Activated CD8-positive, alpha-beta T cell treated with anti-CD3 and anti-CD28 coated beads, Interleukin-2, amount 10 ng/mL, durations not matched to agents 7 days and 5 days (primary cell): ENCODE results near the gene FGFR3. TPM values are rescaled to one million over a fixed set of nuclear protein-coding genes. Genes with fewer than 3 reads are reported as not detected.

Source experiments
- ATAC-seq: fragments of 150-1000 bp; cut with Tn5 transposase; one replicate; pipeline ENCODE4 v1.10.0; 2021; ENCODE audit warnings: moderate library complexity
- CTCF ChIA-PET: fragments of 350-600 bp; sonication (Branson Sonifier 250); formaldehyde crosslinking; loops from one replicate; lab custom pipeline; 2021; ENCODE audit warnings: antibody characterized with exemption; lab: Charles Lee
- POLR2A ChIA-PET: fragments of 350-600 bp; sonication (Branson Sonifier 250); formaldehyde crosslinking; loops from one replicate; lab custom pipeline; 2021; ENCODE audit warnings: antibody characterized with exemption; lab: Charles Lee
- DNase-seq: peaks from one replicate; pipeline ENCODE4 v3.0.0-alpha.2; 2020
- H3K27ac Mint-ChIP-seq: one replicate; pipeline ENCODE4 v1.8.0; 2021; ENCODE audit warnings: mild to moderate bottlenecking, mixed read lengths
- H3K27me3 Mint-ChIP-seq: one replicate; pipeline ENCODE4 v1.8.0; 2021; ENCODE audit warnings: low read depth, mixed read lengths
- H3K36me3 Mint-ChIP-seq: one replicate; pipeline ENCODE4 v1.8.0; 2021; ENCODE audit warnings: low read depth, mixed read lengths
- H3K4me1 Mint-ChIP-seq: one replicate; pipeline ENCODE4 v1.8.0; 2021; ENCODE audit warnings: low read depth, mixed read lengths
- H3K4me3 Mint-ChIP-seq: one replicate; pipeline ENCODE4 v1.8.0; 2021; ENCODE audit warnings: mild to moderate bottlenecking, mixed read lengths
- H3K9me3 Mint-ChIP-seq: one replicate; pipeline ENCODE4 v1.8.0; 2022; ENCODE audit warnings: mixed read lengths; ENCODE audit not compliant: insufficient read depth
- total RNA-seq, 2 experiments: library from RNA; stranded (reverse); gene quantifications; one replicate each; pipeline ENCODE4 v1.2.3, GENCODE V29; 2021

FGFR3 gene
- total RNA-seq, 2 experiments from 2014 or later, result 0.34 to 0.37 TPM

DNA sequence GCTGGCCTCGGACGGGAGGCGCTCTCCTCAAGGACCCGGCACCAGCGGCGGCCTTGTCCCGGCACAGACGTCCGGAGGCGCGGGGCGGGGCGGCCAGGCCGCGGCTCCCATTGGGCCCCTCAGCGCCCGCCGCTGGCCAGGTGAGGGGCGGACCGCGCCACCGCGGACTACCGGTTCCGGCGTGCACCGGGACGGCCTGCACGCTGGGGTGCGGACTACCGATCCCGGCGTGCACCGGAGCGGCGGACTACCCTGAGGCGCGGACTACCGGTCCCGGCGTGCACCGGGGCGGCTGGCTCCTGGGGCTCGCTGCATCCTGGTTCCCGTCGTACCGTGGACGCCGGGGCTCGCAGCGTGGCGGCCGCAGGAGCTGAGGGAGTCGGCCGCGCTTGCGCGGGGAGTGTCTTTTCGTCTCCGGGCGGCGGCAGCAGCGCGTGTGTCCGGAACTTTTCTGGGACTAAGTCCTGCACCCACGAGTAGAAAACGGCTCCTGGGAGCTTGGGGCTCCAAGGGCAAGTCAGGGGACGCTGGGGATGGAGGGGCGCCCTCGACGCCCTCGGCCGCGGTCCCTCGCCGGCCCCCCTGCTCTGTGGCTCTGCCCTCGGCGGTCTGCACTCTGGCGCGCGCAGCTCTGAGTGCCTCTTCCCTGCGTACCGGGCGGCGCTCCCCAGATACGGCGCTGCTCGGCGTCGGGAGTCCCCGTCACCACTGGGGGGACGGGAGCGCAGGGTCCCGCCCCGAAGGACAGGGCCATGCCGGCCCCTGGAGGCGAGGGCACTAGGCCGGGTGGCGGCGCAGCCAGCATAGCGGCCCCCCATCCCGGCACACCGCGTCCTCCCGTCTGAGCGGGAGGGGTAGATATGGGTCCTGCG is 63.2 kb downstream of the FGFR3 start, which contains the start of gene LETM1:
Gene LETM1, minus strand, starts transcription at position 86 of the 872 bp plus-strand sequence. CDS start 206 bp downstream, outside the sequence.
- ATAC-seq (peak; percentile 92), DNase-seq (peak; percentile 94)
- CTCF ChIA-PET, result interaction anchor here (1.6 to 2.3 kb wide), 2 partner anchors 14 to 43 kb away, joined by 6 to 16 read pairs; no protein-coding TSS in a partner anchor
- H3K9me3 Mint-ChIP-seq, result no peaks in the 10 kb centered on the region
- no peaks in the 10 kb centered on the region for H3K27me3 Mint-ChIP-seq
- peak within 1 kb of the TSS; percentile 81 for H3K4me3 Mint-ChIP-seq
- peaks cover 9% of the 10 kb centered on the region for H3K36me3 Mint-ChIP-seq
- H3K4me1 Mint-ChIP-seq, result peaks cover 50% of the 10 kb centered on the region
- H3K27ac Mint-ChIP-seq, result peak within 1 kb of the TSS; percentile 84
- POLR2A ChIA-PET, result interaction anchor here (1.5 to 3.4 kb wide), 5 partner anchors 10 to 134 kb away, joined by 5 to 29 read pairs (median 5); partner anchors contain the start of gene NSD2

DNA sequence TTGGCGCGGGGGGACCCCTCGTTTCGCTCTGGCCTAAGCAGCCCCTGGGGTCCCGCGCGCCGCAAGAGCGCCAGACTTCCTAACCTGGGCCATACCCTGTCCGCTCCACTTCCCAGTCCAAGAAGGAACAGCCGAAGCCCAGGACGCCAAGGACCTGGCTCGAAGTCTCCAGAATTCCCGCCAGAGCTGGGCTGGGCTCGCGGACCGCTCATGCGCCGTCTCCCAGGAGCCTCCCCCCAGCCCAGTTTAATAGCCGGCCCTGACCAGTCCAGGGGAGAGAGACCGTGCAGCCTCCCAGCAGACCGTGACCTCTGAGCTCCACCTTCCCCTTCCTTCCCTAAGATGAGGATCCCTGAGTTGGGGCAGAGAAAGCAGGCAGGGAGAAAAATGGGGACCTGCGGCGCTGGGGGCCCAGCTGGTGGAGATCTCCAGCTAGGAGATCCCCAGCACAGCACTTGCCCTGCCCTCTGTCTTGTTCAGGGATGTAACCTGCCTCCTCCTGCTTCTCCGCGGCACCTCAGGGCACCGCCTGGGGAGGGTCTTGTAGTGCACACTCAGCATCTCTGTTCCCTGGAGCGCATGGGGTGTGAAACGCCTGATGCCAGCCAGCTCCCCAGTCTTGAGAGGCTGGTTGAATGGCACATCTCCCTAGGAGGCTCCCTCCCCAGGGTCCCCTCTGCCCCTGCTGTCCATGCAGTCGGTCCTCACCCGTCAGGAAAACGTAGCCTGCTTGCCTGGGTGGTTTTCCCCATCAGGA is 64.0 kb downstream of the FGFR3 start:
- H3K4me1 Mint-ChIP-seq, result peaks cover 50% of the 10 kb centered on the region
- H3K36me3 Mint-ChIP-seq, result peaks cover 9% of the 10 kb centered on the region
- peak overlapping the region; percentile 81 for H3K4me3 Mint-ChIP-seq
- ATAC-seq, result no peak
- peak overlapping the region; percentile 74 for H3K27ac Mint-ChIP-seq
- no peak for DNase-seq
- CTCF ChIA-PET, result interaction anchor here (1.6 to 2.3 kb wide), 2 partner anchors 13 to 42 kb away, joined by 6 to 16 read pairs; no protein-coding TSS in a partner anchor
- H3K27me3 Mint-ChIP-seq, result no peaks in the 10 kb centered on the region
- no peaks in the 10 kb centered on the region for H3K9me3 Mint-ChIP-seq
- POLR2A ChIA-PET, result interaction anchor here (1.5 to 3.4 kb wide), 5 partner anchors 13 to 135 kb away, joined by 5 to 29 read pairs (median 6); partner anchors contain the start of gene NSD2

DNA sequence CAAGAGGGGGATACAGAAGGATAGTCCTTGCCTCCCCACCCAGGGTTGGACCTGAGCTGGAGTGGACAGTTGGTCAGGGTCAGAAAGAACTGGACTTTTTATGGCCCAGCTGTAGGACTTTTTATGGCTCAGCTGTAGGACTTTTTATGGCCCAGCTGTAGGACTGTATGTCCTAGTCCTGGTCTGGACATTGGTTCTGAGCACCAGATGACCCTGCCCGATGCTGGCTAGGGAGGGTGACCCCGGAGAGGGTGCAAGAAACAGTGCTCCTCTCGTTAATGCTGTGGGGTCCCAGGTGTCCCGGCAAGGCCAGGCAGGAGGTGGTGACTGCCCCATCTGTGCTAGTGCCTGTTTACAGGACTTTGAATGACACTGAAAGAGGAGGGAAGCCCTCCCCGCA is 64.8 kb downstream of the FGFR3 start:
- no peak for ATAC-seq
- DNase-seq, result no peak
- Mint-ChIP-seq H3K4me3 (no peak overlapping the region), H3K27me3 (no peaks in the 10 kb centered on the region), H3K4me1 (peaks cover 48% of the 10 kb centered on the region), H3K27ac (no peak overlapping the region), H3K9me3 (no peaks in the 10 kb centered on the region), H3K36me3 (peaks cover 7% of the 10 kb centered on the region)
- ChIA-PET POLR2A (interaction anchor here (2.2 to 3.4 kb wide), 2 partner anchors 12 to 15 kb away, joined by 8 to 29 read pairs; partner anchors contain the start of gene NSD2), CTCF (interaction anchor here (0.7 kb wide), 1 partner anchor 18 kb away, joined by 3 read pairs; no protein-coding TSS in a partner anchor)

Other genes with a start within 250 kb of the FGFR3 start
- under 1 TPM; 0.45 to 0.91 TPM for gene FAM53A, start 109.0 kb upstream of the FGFR3 start, total RNA-seq
- gene SLBP, start 81.0 kb upstream of the FGFR3 start, total RNA-seq, result 100 to 1,000 TPM; 132 to 136 TPM
- 10 to 100 TPM; 21.9 to 22.4 TPM for gene TMEM129, start 72.0 kb upstream of the FGFR3 start, total RNA-seq
- 100 to 1,000 TPM; 284 to 311 TPM for gene TACC3, start 71.8 kb upstream of the FGFR3 start, total RNA-seq
- 10 to 100 TPM; 56.6 to 58.9 TPM for gene LETM1, start 62.9 kb downstream of the FGFR3 start, total RNA-seq
- 100 to 1,000 TPM; 287 to 290 TPM for gene NSD2, start 78.1 kb downstream of the FGFR3 start, total RNA-seq
- gene NELFA, start 215.7 kb downstream of the FGFR3 start, total RNA-seq, result 10 to 100 TPM; 32.2 to 35.6 TPM